Immature natural killer cell (primary cell): ENCODE results near the gene UBR3. TPM values are rescaled to one million over a fixed set of nuclear protein-coding genes. Genes with fewer than 3 reads are reported as not detected.
A peak's percentile ranks its signal among the peaks of the same experiment; 100 is the strongest.
"Not testable (repeated sequence)": the region's sequence is repeated elsewhere in the genome, so short reads cannot be mapped to it uniquely, and the experiment has no call there.

ENCODE experiments used
- DNase-seq, 3 donors: peaks; one replicate each; pipeline ENCODE4 v3.0.0; 2022; ENCODE audit warnings: mixed read lengths in 1 of 3
- H3K27ac Mint-ChIP-seq, 6 donors: one replicate each; pipeline ENCODE4 v1.8.0; 2020; ENCODE audit warnings: mixed read lengths in 6 of 6, mild to moderate bottlenecking in 5 of 6, inconsistent platforms in 4 of 6, moderate library complexity in 3 of 6
- H3K27me3 Mint-ChIP-seq, 3 donors: one replicate each; pipeline ENCODE4 v1.8.0; 2020 to 2021; ENCODE audit warnings: low read depth in 3 of 3, mild to moderate bottlenecking in 3 of 3, mixed read lengths in 3 of 3, moderate library complexity in 3 of 3, inconsistent platforms in 1 of 3
- H3K36me3 Mint-ChIP-seq, 3 donors: one replicate each; pipeline ENCODE4 v1.8.0; 2020; ENCODE audit warnings: mixed read lengths in 3 of 3, inconsistent platforms in 2 of 3, mild to moderate bottlenecking in 2 of 3
- H3K4me1 Mint-ChIP-seq, 2 donors: one replicate each; pipeline ENCODE4 v1.8.0; 2020; ENCODE audit warnings: inconsistent platforms in 2 of 2, mild to moderate bottlenecking in 2 of 2, mixed read lengths in 2 of 2, moderate library complexity in 1 of 2
- H3K4me3 Mint-ChIP-seq, 5 donors: one replicate each; pipeline ENCODE4 v1.8.0; 2020; ENCODE audit warnings: mild to moderate bottlenecking in 5 of 5, mixed read lengths in 5 of 5, inconsistent platforms in 3 of 5, moderate library complexity in 3 of 5
- H3K9me3 Mint-ChIP-seq, 6 donors: one replicate each; pipeline ENCODE4 v1.8.0; 2020; ENCODE audit warnings: mild to moderate bottlenecking in 6 of 6, mixed read lengths in 6 of 6, inconsistent platforms in 4 of 6, moderate library complexity in 3 of 6
- polyA plus RNA-seq, 3 donors: library from polyadenylated mRNA; unstranded; fragments of 300-500 nt; fragmentation: Illumina TruSeq; gene quantifications; one replicate each; pipeline ENCODE4 v1.2.3, GENCODE V29; 2021

The UBR3 gene
- polyA plus RNA-seq, 3 donors from 2014 or later: 3.8 to 11.5 (median 5.1) TPM

- Mint-ChIP-seq H3K27me3 (peaks cover 0 to 1% (median 0%) of the 10 kb centered on the region in 3 donors), H3K36me3 (peaks cover 11 to 32% (median 21%) of the 10 kb centered on the region in 3 donors), H3K9me3 (no peaks in the 10 kb centered on the region), H3K4me3 (no peak overlapping the region), H3K4me1 (no peaks in the 10 kb centered on the region), H3K27ac (no peak overlapping the region)
- DNase-seq: no peak
Measured at GRCh38 chr2:169955940-169956339, 128.7 kb downstream of the UBR3 start.

GRCh38 chr2:169957219-169957618 is 130.0 kb downstream of the UBR3 start:
- not testable (repeated sequence) for H3K27ac Mint-ChIP-seq, DNase-seq, H3K4me1 Mint-ChIP-seq, H3K9me3 Mint-ChIP-seq, H3K4me3 Mint-ChIP-seq, H3K27me3 Mint-ChIP-seq
- peaks cover 11 to 37% (median 28%) of the 10 kb centered on the region in 3 donors for H3K36me3 Mint-ChIP-seq

- no peaks in the 10 kb centered on the region for H3K27me3 Mint-ChIP-seq
- peak overlapping the region in 1 of 6 donors; percentile 11 for H3K27ac Mint-ChIP-seq
- H3K9me3 Mint-ChIP-seq: no peaks in the 10 kb centered on the region
- no peak for DNase-seq
- H3K36me3 Mint-ChIP-seq: peaks cover 15 to 47% (median 27%) of the 10 kb centered on the region in 3 donors
- no peak overlapping the region for H3K4me3 Mint-ChIP-seq
- peaks cover 6 to 16% of the 10 kb centered on the region in 2 donors for H3K4me1 Mint-ChIP-seq
Measured at GRCh38 chr2:169961911-169962310, 134.7 kb downstream of the UBR3 start.

- Mint-ChIP-seq H3K27me3 (no peaks in the 10 kb centered on the region), H3K4me3 (no peak overlapping the region), H3K4me1 (peaks cover 6 to 16% of the 10 kb centered on the region in 2 donors), H3K9me3 (no peaks in the 10 kb centered on the region), H3K36me3 (peaks cover 9 to 43% (median 25%) of the 10 kb centered on the region in 3 donors), H3K27ac (no peak overlapping the region)
- DNase-seq: no peak
Measured at GRCh38 chr2:169963786-169964185, 136.5 kb downstream of the UBR3 start.

GRCh38 chr2:169964740-169965139 is 137.5 kb downstream of the UBR3 start:
- Mint-ChIP-seq H3K27me3 (no peaks in the 10 kb centered on the region), H3K9me3 (no peaks in the 10 kb centered on the region), H3K36me3 (peaks cover 9 to 43% (median 18%) of the 10 kb centered on the region in 3 donors), H3K4me1 (peaks cover 6 to 16% of the 10 kb centered on the region in 2 donors), H3K4me3 (no peak overlapping the region), H3K27ac (no peak overlapping the region)
- DNase-seq: no peak

- Mint-ChIP-seq H3K36me3 (peaks cover 11 to 46% (median 18%) of the 10 kb centered on the region in 3 donors), H3K4me1 (peaks cover 6 to 16% of the 10 kb centered on the region in 2 donors), H3K27me3 (no peaks in the 10 kb centered on the region), H3K27ac (no peak overlapping the region), H3K9me3 (no peaks in the 10 kb centered on the region), H3K4me3 (no peak overlapping the region)
- no peak for DNase-seq
Measured at GRCh38 chr2:169965495-169965894, 138.2 kb downstream of the UBR3 start.

GRCh38 chr2:169966454-169966853 is 139.2 kb downstream of the UBR3 start:
- peaks cover 6 to 14% of the 10 kb centered on the region in 2 donors for H3K4me1 Mint-ChIP-seq
- H3K27me3 Mint-ChIP-seq: no peaks in the 10 kb centered on the region
- H3K4me3 Mint-ChIP-seq: no peak overlapping the region
- DNase-seq: no peak
- H3K36me3 Mint-ChIP-seq: peaks cover 8 to 40% (median 12%) of the 10 kb centered on the region in 3 donors
- no peak overlapping the region for H3K27ac Mint-ChIP-seq
- H3K9me3 Mint-ChIP-seq: no peaks in the 10 kb centered on the region

- Mint-ChIP-seq H3K36me3 (peaks cover 10 to 38% (median 17%) of the 10 kb centered on the region in 3 donors), H3K27ac (peak overlapping the region in 2 of 6 donors; percentile 14 to 29), H3K27me3 (no peaks in the 10 kb centered on the region), H3K4me1 (no peaks in the 10 kb centered on the region), H3K4me3 (no peak overlapping the region), H3K9me3 (no peaks in the 10 kb centered on the region)
- DNase-seq: no peak
Measured at GRCh38 chr2:169968743-169969142, 141.5 kb downstream of the UBR3 start.

- peaks cover 47 to 53% (median 52%) of the 10 kb centered on the region in 3 donors for H3K36me3 Mint-ChIP-seq
- no peak overlapping the region for H3K27ac Mint-ChIP-seq
- no peak for DNase-seq
- peaks cover 0 to 2% of the 10 kb centered on the region in 2 donors for H3K4me1 Mint-ChIP-seq
- H3K27me3 Mint-ChIP-seq: no peaks in the 10 kb centered on the region
- peaks cover 10 to 32% (median 23%) of the 10 kb centered on the region in 6 donors for H3K9me3 Mint-ChIP-seq
- H3K4me3 Mint-ChIP-seq: no peak overlapping the region
Measured at GRCh38 chr2:169975221-169975620, 148.0 kb downstream of the UBR3 start.

GRCh38 chr2:169976335-169976851 is 149.1 kb downstream of the UBR3 start:
- H3K27ac Mint-ChIP-seq: no peak overlapping the region

GRCh38 chr2:169977530-169977929 is 150.3 kb downstream of the UBR3 start:
- Mint-ChIP-seq H3K4me3 (no peak overlapping the region), H3K27ac (no peak overlapping the region), H3K27me3 (no peaks in the 10 kb centered on the region), H3K9me3 (peaks cover 10 to 32% (median 23%) of the 10 kb centered on the region in 6 donors), H3K36me3 (peaks cover 43 to 46% (median 45%) of the 10 kb centered on the region in 3 donors), H3K4me1 (peaks cover 4 to 9% of the 10 kb centered on the region in 2 donors)
- DNase-seq: no peak

More at GRCh38 chr2:169976335-169976851, 149.1 kb downstream of the UBR3 start:
- Mint-ChIP-seq H3K36me3 (peaks cover 47 to 53% (median 52%) of the 10 kb centered on the region in 3 donors), H3K4me3 (no peak overlapping the region), H3K4me1 (peaks cover 3 to 4% of the 10 kb centered on the region in 2 donors), H3K27me3 (no peaks in the 10 kb centered on the region), H3K9me3 (peaks cover 10 to 32% (median 23%) of the 10 kb centered on the region in 6 donors)
- DNase-seq: no peak

GRCh38 chr2:169978402-169979017 is 151.3 kb downstream of the UBR3 start:
- Mint-ChIP-seq H3K9me3 (peaks cover 10 to 32% (median 23%) of the 10 kb centered on the region in 6 donors), H3K36me3 (peaks cover 43 to 47% (median 45%) of the 10 kb centered on the region in 3 donors), H3K4me1 (peaks cover 6 to 14% of the 10 kb centered on the region in 2 donors), H3K27me3 (no peaks in the 10 kb centered on the region), H3K4me3 (no peak overlapping the region), H3K27ac (no peak overlapping the region)
- no peak for DNase-seq

- H3K27me3 Mint-ChIP-seq: no peaks in the 10 kb centered on the region
- no peak overlapping the region for H3K4me3 Mint-ChIP-seq
- DNase-seq: no peak
- H3K9me3 Mint-ChIP-seq: peaks cover 10 to 30% (median 23%) of the 10 kb centered on the region in 6 donors
- peaks cover 6 to 14% of the 10 kb centered on the region in 2 donors for H3K4me1 Mint-ChIP-seq
- no peak overlapping the region for H3K27ac Mint-ChIP-seq
- H3K36me3 Mint-ChIP-seq: peaks cover 38 to 44% (median 40%) of the 10 kb centered on the region in 3 donors
Measured at GRCh38 chr2:169979025-169979424, 151.8 kb downstream of the UBR3 start.

- Mint-ChIP-seq H3K27me3 (no peaks in the 10 kb centered on the region), H3K36me3 (peaks cover 31 to 34% (median 31%) of the 10 kb centered on the region in 3 donors), H3K9me3 (peaks cover 10 to 23% (median 22%) of the 10 kb centered on the region in 6 donors), H3K4me1 (peaks cover 6 to 14% of the 10 kb centered on the region in 2 donors), H3K4me3 (no peak overlapping the region), H3K27ac (no peak overlapping the region)
- DNase-seq: no peak
Measured at GRCh38 chr2:169980001-169980400, 152.7 kb downstream of the UBR3 start.
